Right lobe of liver (tissue), 6 donors: Measurements from ENCODE around the gene CSNK2A3. TPM values are rescaled to one million over a fixed set of nuclear protein-coding genes. Genes with fewer than 3 reads are reported as not detected.

Experiments
- ATAC-seq, 4 donors: fragments of 200-7000 bp; cut with Tn5 transposase; one replicate each; pipeline ENCODE4 v1.9.1; 2020; ENCODE audit warnings: mild to moderate bottlenecking in 4 of 4, moderate library complexity in 4 of 4
- DNase-seq, 3 donors: peaks; one replicate each; pipeline ENCODE4 v3.0.0-alpha.2; 2020
- H3K27ac ChIP-seq, 3 donors: fragments of 200-600 bp; one replicate each; pipeline ENCODE4 v1.8.0; 2022
- H3K27me3 ChIP-seq, 2 donors: fragments of 200-600 bp; one replicate each; pipeline ENCODE4 v1.8.0; 2022
- H3K36me3 ChIP-seq, 4 donors: fragments of 200-600 bp; sonication (generic) in 1 of 4; one replicate each; pipeline versions ENCODE4 v1.5.1 to v1.8.0; 2017 to 2022; ENCODE audit warnings: control low read depth in 1 of 4
- H3K4me1 ChIP-seq, 4 donors: fragments of 200-600 bp; sonication (generic) in 1 of 4; one replicate each; pipeline versions ENCODE4 v1.5.1 to v1.8.0; 2017 to 2022; ENCODE audit warnings: control low read depth in 1 of 4
- H3K4me3 ChIP-seq, 3 donors: fragments of 200-600 bp; one replicate each; pipeline ENCODE4 v1.8.0; 2022
- H3K9me3 ChIP-seq, 4 donors: fragments of 200-600 bp; sonication (generic) in 1 of 4; one replicate each; pipeline versions ENCODE4 v1.5.1 to v1.8.0; 2017 to 2022; ENCODE audit warnings: control low read depth in 1 of 4
- CTCF ChIP-seq, 4 donors: fragments of 200-600 bp in 3 of 4; fragments of 450-650 bp in 1 of 4; IDR thresholded peaks; one replicate each; pipeline versions ENCODE4 v1.5.1 to v1.8.0; 2016 to 2022; ENCODE audit warnings: antibody characterized with exemption in 4 of 4, mild to moderate bottlenecking in 2 of 4
- POLR2A ChIP-seq: fragments of 450-650 bp; IDR thresholded peaks from one replicate; pipeline ENCODE4 v1.6.1; 2017; ENCODE audit warnings: antibody characterized with exemption, mild to moderate bottlenecking
- WGBS: methylation state at CpG from one replicate; pipeline ENCODE4 v1.1.6; 2018; ENCODE audit warnings: low coverage, low lambda C conversion rate; ENCODE audit not compliant: insufficient coverage; ENCODE audit errors: missing lambda C conversion rate; 5-methylcytosine and 5-hydroxymethylcytosine counted together
- intact Hi-C, 2 donors: fragments of 100-400 bp; cut with DNase I; formaldehyde crosslinking; loops; one replicate each; pipeline versions ENCODE4 v1.11.2 to v1.14.1; 2022
- total RNA-seq, 6 experiments: library from RNA; depleted of rRNA in 2 of 6; stranded (reverse); fragments of >200 nt in 2 of 6; fragmentation: NEBNext Ultra II Directional in 3 of 6; extraction: Animal tissue kit (Norgen Biotek cat#: 25700) in 3 of 6; gene quantifications; one replicate each; pipeline versions ENCODE4 v1.1.0 to v1.2.4, GENCODE V29; 2016 to 2023
- donor health status: DM: no; HTN: yes; CAD: no.
- donor health status: DM: no; HTN: no; CAD: no.
- donor health status: DM: no; HTN: no; CAD: no.
- donor health status: DM: no; HTN: yes; CAD: no.
- donor health status: DM: no; HTN: yes; CAD: no.

Gene CSNK2A3
- total RNA-seq, 6 experiments from 2014 or later, result 0.29 to 1.4 (median 0.49) TPM; not detected in 1

DNA sequence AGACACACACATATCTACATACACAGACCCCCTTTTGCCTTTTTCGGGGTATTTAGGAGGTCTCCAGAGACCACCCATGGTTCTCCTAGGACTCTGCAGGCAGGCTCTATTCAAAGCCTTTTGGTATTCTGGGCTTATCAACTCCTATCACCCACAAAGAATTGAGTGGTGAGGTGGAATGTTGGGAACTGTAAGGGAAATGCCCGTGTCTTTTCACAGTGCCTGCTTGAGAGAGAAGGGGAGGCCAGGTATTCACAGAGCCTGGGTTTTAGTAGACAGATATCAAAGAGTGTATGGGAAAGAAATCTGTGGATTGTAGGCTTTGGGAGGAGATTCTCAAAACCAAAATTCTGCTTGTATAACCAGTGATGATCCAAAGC is 44.0 kb upstream of the CSNK2A3 start:
- WGBS, result 78% methylated on average over 2 of the region's 2 CpGs
- no peaks in the 10 kb centered on the region for H3K36me3 ChIP-seq

DNA sequence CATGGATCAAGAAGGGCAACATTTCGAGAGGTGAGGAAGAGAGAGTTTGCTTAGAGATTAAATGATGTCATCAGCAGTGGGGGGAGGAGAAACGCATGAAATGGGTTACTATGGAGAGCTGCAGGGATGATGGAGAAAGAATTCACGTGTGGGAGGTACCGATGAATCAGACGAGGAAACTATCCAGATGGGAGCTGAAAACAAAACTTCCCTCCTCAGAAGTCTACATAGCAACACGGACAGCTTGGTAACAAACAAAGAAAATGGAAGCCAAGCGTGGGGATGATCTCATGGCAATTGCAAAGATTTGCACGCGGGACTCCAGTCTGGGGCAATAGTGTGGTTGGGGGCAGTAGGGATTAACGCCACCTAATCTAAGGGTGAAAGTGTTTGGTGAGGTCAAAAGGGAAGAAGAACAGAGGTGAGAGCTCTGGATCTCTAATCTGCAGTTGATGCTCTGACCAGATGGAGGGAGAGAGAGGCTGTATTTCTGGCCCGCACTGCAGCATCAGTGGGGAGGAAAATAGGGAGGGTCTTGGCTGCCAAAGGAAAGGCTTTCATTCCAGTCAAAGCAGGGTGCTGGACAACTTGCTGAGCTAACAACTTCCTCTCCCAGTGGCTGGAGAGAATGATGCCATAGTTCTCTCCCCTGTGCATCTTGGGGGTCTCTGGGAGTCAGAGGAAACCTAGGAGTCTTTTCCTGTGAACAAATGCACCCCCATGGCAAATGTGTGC is 43.4 kb upstream of the CSNK2A3 start:
- TF ChIP-seq POLR2A (no peak), CTCF (IDR thresholded peaks at IDR 0.05) (no peak)
- intact Hi-C loops, result no loop called here

More for the DNA sequence above, 44.0 kb upstream of the CSNK2A3 start:
- TF ChIP-seq POLR2A (no peak), CTCF (IDR thresholded peaks at IDR 0.05) (no peak)
- DNase-seq (no peak), ATAC-seq (no peak)
- Histone ChIP-seq H3K27ac (no peak overlapping the region), H3K9me3 (no peaks in the 10 kb centered on the region), H3K27me3 (no peaks in the 10 kb centered on the region), H3K4me3 (no peak overlapping the region), H3K4me1 (no peaks in the 10 kb centered on the region)
- intact Hi-C loops, result no loop called here

DNA sequence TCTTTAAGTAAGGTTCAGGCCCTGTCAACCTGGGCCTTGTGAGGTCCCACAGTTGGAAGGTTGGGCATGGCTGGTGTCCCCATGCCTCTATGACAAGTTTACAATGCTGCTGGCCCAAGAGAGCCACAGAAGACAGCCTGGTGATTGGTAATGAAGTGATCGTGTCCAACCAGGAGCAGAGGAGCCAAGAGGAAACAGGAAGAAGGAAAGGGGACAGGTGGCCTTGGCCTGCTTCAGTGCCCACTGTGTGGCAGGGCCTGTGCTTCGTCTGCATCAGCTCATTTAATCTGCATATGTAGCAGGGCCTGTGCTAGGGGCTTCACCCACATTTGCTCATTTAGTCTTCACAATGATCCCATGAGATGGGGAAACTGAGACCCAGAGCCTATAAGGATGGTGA is 42.1 kb upstream of the CSNK2A3 start:
- 93% methylated on average over 2 of the region's 2 CpGs for WGBS
- H3K36me3 ChIP-seq, result no peaks in the 10 kb centered on the region
- H3K27me3 ChIP-seq, result no peaks in the 10 kb centered on the region
- no peak for ATAC-seq
- intact Hi-C loops, result no loop called here
- no peak for TF ChIP-seq CTCF (IDR thresholded peaks at IDR 0.05)
- no peak for TF ChIP-seq POLR2A
- no peak overlapping the region for H3K27ac ChIP-seq
- H3K4me3 ChIP-seq, result no peak overlapping the region
- H3K9me3 ChIP-seq, result no peaks in the 10 kb centered on the region
- no peaks in the 10 kb centered on the region for H3K4me1 ChIP-seq
- no peak for DNase-seq

More for the DNA sequence above, 43.4 kb upstream of the CSNK2A3 start:
- H3K4me1 ChIP-seq, result no peaks in the 10 kb centered on the region
- H3K4me3 ChIP-seq, result no peak overlapping the region
- ATAC-seq, result no peak
- H3K9me3 ChIP-seq, result no peaks in the 10 kb centered on the region
- no peaks in the 10 kb centered on the region for H3K27me3 ChIP-seq
- H3K36me3 ChIP-seq, result no peaks in the 10 kb centered on the region
- H3K27ac ChIP-seq, result no peak overlapping the region
- no peak for DNase-seq
- WGBS, result 69% methylated on average over 10 of the region's 11 CpGs

- DNase-seq (no peak), ATAC-seq (no peak)
- H3K4me1 ChIP-seq, result no peaks in the 10 kb centered on the region
- H3K27me3 ChIP-seq, result no peaks in the 10 kb centered on the region
- intact Hi-C loops, result no loop called here
- no peaks in the 10 kb centered on the region for H3K9me3 ChIP-seq
- no peak for TF ChIP-seq POLR2A
- TF ChIP-seq CTCF (IDR thresholded peaks at IDR 0.05), result no peak
- no peak overlapping the region for H3K27ac ChIP-seq
- no peak overlapping the region for H3K4me3 ChIP-seq
- no peaks in the 10 kb centered on the region for H3K36me3 ChIP-seq
Observed at GRCh38 chr11:11394241-11394640, 41.2 kb upstream of the CSNK2A3 start.
